Neural progenitor cell (in vitro differentiated cells): Measurements from ENCODE around the gene METTL8. TPM values are rescaled to one million over a fixed set of nuclear protein-coding genes. Genes with fewer than 3 reads are reported as not detected.

ENCODE experiments used
- DNase-seq: peaks from one replicate; pipeline ENCODE4 v3.0.0-alpha.2; 2016; ENCODE audit warnings: low spot score
- H2AFZ ChIP-seq: fragments of 200-600 bp; sonication (generic); replicated peaks from 2 replicates; pipeline ENCODE4 v1.6.1; 2016; ENCODE audit warnings: antibody characterized with exemption
- H3F3A ChIP-seq: fragments of 200-600 bp; sonication (generic); 2 replicates; pipeline ENCODE4 v1.6.1; 2016; ENCODE audit warnings: antibody characterized with exemption, low read depth
- H3K27ac ChIP-seq: fragments of 200-600 bp; sonication (generic); 2 replicates; pipeline ENCODE4 v1.5.1; 2016; ENCODE audit warnings: mild to moderate bottlenecking
- H3K27me3 ChIP-seq: fragments of 200-600 bp; sonication (generic); 2 replicates; pipeline ENCODE4 v1.6.1; 2016; ENCODE audit warnings: mild to moderate bottlenecking, moderate library complexity
- H3K36me3 ChIP-seq: fragments of 200-600 bp; sonication (generic); 2 replicates; pipeline ENCODE4 v1.5.1; 2016
- H3K4me1 ChIP-seq: fragments of 200-600 bp; sonication (generic); 2 replicates; pipeline ENCODE4 v1.6.1; 2016; ENCODE audit warnings: mixed run types
- H3K4me2 ChIP-seq: fragments of 200-600 bp; sonication (generic); 2 replicates; pipeline ENCODE4 v1.6.1; 2016
- H3K4me3 ChIP-seq: fragments of 200-600 bp; sonication (generic); 2 replicates; pipeline ENCODE4 v1.5.1; 2016
- H3K79me2 ChIP-seq: fragments of 200-600 bp; sonication (generic); 2 replicates; pipeline ENCODE4 v1.6.1; 2016; ENCODE audit warnings: low read depth
- H3K9ac ChIP-seq: fragments of 200-600 bp; sonication (generic); 2 replicates; pipeline ENCODE4 v1.6.1; 2016
- H3K9me3 ChIP-seq: fragments of 200-600 bp; sonication (generic); 2 replicates; pipeline ENCODE4 v1.5.1; 2016; ENCODE audit warnings: low read depth
- H4K20me1 ChIP-seq: fragments of 200-600 bp; sonication (generic); 2 replicates; pipeline ENCODE4 v1.6.1; 2016; ENCODE audit warnings: low read depth
- H3K27ac Mint-ChIP-seq: 3 replicates; pipeline ENCODE4 v1.8.0; 2021; ENCODE audit warnings: mixed read lengths
- H3K27me3 Mint-ChIP-seq: 2 replicates; pipeline ENCODE4 v1.8.0; 2022; ENCODE audit warnings: low read depth, mild to moderate bottlenecking, inconsistent platforms, moderate library complexity, mixed read lengths; ENCODE audit not compliant: insufficient read depth
- H3K36me3 Mint-ChIP-seq: 3 replicates; pipeline ENCODE4 v1.8.0; 2021; ENCODE audit warnings: mixed read lengths
- H3K4me1 Mint-ChIP-seq: 3 replicates; pipeline ENCODE4 v1.8.0; 2021; ENCODE audit warnings: mixed read lengths
- H3K4me3 Mint-ChIP-seq: 3 replicates; pipeline ENCODE4 v1.8.0; 2021; ENCODE audit warnings: mild to moderate bottlenecking, moderate library complexity, mixed read lengths
- H3K9me3 Mint-ChIP-seq: 3 replicates; pipeline ENCODE4 v1.8.0; 2020; ENCODE audit warnings: mixed read lengths
- CTCF ChIP-seq: fragments of 200-600 bp; sonication (generic); IDR thresholded peaks from 2 replicates; pipeline ENCODE4 v1.5.1; 2017; ENCODE audit warnings: antibody characterized with exemption, mild to moderate bottlenecking
- EZH2 ChIP-seq: fragments of 200-600 bp; sonication (generic); IDR thresholded peaks from 2 replicates; pipeline ENCODE4 v1.6.1; 2017; ENCODE audit warnings: antibody characterized with exemption, mild to moderate bottlenecking, moderate library complexity
- EZH2phosphoT487 ChIP-seq: fragments of 200-600 bp; sonication (generic); IDR thresholded peaks from 2 replicates; pipeline ENCODE4 v1.6.1; 2017; ENCODE audit warnings: antibody characterized with exemption
- total RNA-seq: library from RNA; depleted of rRNA; stranded (reverse); fragments of >200 nt; gene quantifications from 2 replicates; pipeline ENCODE4 v1.2.3, GENCODE V29; 2015; ENCODE audit warnings: low replicate concordance

METTL8 gene
- total RNA-seq, 1 donor from 2014 or later = 29.2 TPM

GRCh38 chr2:171479154-171479814 is 45.5 kb upstream of the METTL8 start:
- H3K4me3 Mint-ChIP-seq = no peak overlapping the region
- Histone ChIP-seq H3K79me2 (no peaks in the 10 kb centered on the region), H3K27ac (no peak overlapping the region), H3K9me3 (no peaks in the 10 kb centered on the region), H3K4me1 (peaks cover 13% of the 10 kb centered on the region), H2AFZ (no peak overlapping the region), H3K9ac (no peak overlapping the region), H3K4me2 (no peak overlapping the region), H4K20me1 (no peaks in the 10 kb centered on the region), H3K27me3 (no peaks in the 10 kb centered on the region), H3K4me3 (no peak overlapping the region), H3F3A (peaks cover 9% of the 10 kb centered on the region), H3K36me3 (no peaks in the 10 kb centered on the region)
- no peaks in the 10 kb centered on the region for H3K9me3 Mint-ChIP-seq
- TF ChIP-seq CTCF = no peak
- TF ChIP-seq EZH2 = no peak
- TF ChIP-seq EZH2phosphoT487 = no peak
- DNase-seq = no peak
- H3K36me3 Mint-ChIP-seq = peaks cover 6% of the 10 kb centered on the region
- H3K27ac Mint-ChIP-seq = no peak overlapping the region
- H3K4me1 Mint-ChIP-seq = no peaks in the 10 kb centered on the region
- no peaks in the 10 kb centered on the region for H3K27me3 Mint-ChIP-seq

DNA sequence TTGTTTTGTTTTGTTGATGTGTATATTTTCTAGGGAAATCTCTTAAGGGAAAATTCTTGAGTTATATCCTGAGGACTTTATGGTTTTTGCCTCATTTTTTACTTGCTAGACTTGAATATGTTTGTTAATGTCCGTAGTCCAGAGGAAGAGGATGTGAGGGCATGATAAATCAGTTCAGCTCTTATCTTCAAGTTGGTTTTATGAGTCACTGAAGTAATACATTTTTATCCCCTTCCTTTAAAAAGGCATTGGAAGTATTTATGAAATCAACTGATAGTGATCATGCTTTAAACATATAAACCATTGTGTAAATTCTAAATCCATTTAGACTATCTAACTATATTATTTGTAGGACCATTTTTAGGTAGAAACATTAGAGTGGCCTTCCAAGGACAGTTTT is 44.6 kb upstream of the METTL8 start:
- Histone ChIP-seq H3K4me1 (peaks cover 13% of the 10 kb centered on the region), H3K4me3 (no peak overlapping the region), H2AFZ (no peak overlapping the region), H4K20me1 (no peaks in the 10 kb centered on the region), H3F3A (peaks cover 9% of the 10 kb centered on the region), H3K27ac (no peak overlapping the region), H3K36me3 (no peaks in the 10 kb centered on the region), H3K4me2 (no peak overlapping the region), H3K27me3 (no peaks in the 10 kb centered on the region), H3K79me2 (no peaks in the 10 kb centered on the region), H3K9ac (no peak overlapping the region), H3K9me3 (no peaks in the 10 kb centered on the region)
- Mint-ChIP-seq H3K36me3 (peaks cover 6% of the 10 kb centered on the region), H3K4me1 (no peaks in the 10 kb centered on the region), H3K9me3 (no peaks in the 10 kb centered on the region), H3K27me3 (no peaks in the 10 kb centered on the region), H3K4me3 (no peak overlapping the region), H3K27ac (no peak overlapping the region)
- TF ChIP-seq EZH2phosphoT487 = no peak
- TF ChIP-seq EZH2 = no peak
- TF ChIP-seq CTCF = no peak
- DNase-seq = no peak

- Histone ChIP-seq H3K27me3 (no peaks in the 10 kb centered on the region), H4K20me1 (no peaks in the 10 kb centered on the region), H3K4me1 (no peaks in the 10 kb centered on the region), H3K36me3 (no peaks in the 10 kb centered on the region), H3K27ac (no peak overlapping the region), H3K9ac (no peak overlapping the region), H3K79me2 (no peaks in the 10 kb centered on the region), H3F3A (no peaks in the 10 kb centered on the region), H3K4me3 (no peak overlapping the region), H3K9me3 (no peaks in the 10 kb centered on the region), H3K4me2 (no peak overlapping the region), H2AFZ (no peak overlapping the region)
- Mint-ChIP-seq H3K27ac (no peak overlapping the region), H3K9me3 (no peaks in the 10 kb centered on the region), H3K4me1 (no peaks in the 10 kb centered on the region), H3K27me3 (no peaks in the 10 kb centered on the region), H3K36me3 (peaks cover 8% of the 10 kb centered on the region), H3K4me3 (no peak overlapping the region)
- no peak for DNase-seq
- no peak for TF ChIP-seq CTCF
- TF ChIP-seq EZH2phosphoT487 = no peak
- TF ChIP-seq EZH2 = no peak
Measured at GRCh38 chr2:171475979-171476378, 42.2 kb upstream of the METTL8 start.
